Skin epidermis (tissue), 12 donors: ENCODE results near the gene EIPR1.
A peak's percentile ranks its signal among the peaks of the same experiment; 100 is the strongest.

Source experiments
- H3K27ac ChIP-seq, 21 experiments: fragments of 200-600 bp; sonication (generic) in 11 of 21; one replicate each; pipeline ENCODE4 v1.5.0; 2020; ENCODE audit warnings: mild to moderate bottlenecking in 3 of 21, inconsistent platforms in 2 of 21, moderate library complexity in 2 of 21
- H3K4me3 ChIP-seq, 7 experiments: fragments of 200-600 bp; sonication (generic) in 2 of 7; one replicate each; pipeline ENCODE4 v1.5.0; 2020; ENCODE audit warnings: inconsistent platforms in 2 of 7, mild to moderate bottlenecking in 2 of 7, moderate library complexity in 1 of 7

The EIPR1 gene

DNA sequence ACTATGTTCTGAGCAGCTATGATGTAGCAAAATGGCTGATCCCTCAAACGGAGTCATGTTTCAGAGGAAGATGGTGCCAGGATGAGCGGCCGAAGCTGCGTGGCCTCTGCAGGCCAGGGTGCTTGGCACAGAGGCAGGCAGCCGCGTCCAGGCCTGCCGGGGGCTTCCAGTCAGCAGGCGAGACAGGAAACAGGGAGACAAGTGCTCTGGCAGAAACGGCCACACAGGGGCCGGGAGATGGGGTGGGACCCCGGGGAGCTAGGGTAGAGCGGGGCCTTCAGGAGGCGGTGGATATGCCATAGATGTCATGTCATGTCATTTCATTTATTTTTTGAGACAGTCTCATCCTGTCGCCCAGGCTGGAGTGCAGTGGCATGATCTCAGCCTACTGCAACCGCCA is 50.7 kb downstream of the EIPR1 start:
- no peak overlapping the region for H3K4me3 ChIP-seq
- H3K27ac ChIP-seq = no peak overlapping the region

DNA sequence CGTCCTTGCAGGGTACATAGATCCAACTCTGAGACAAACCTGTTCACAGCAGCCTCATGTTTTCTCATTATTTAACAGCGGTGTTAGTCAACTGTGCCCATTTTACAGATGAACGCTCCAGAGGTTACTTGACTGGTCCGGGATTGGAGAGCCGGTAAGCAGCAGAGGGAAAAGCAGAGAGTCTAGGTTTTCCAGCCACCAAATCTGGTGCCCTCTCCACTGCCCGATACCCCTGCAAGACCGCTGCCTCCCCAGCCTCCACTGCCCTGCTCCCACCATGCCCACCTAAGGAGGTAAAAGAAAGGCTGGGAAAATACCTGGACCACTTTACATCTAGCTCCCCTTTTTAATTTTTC is 51.5 kb downstream of the EIPR1 start:
- H3K27ac ChIP-seq = peak overlapping the region in 1 of 21 experiments; percentile 14
- no peak overlapping the region for H3K4me3 ChIP-seq

DNA sequence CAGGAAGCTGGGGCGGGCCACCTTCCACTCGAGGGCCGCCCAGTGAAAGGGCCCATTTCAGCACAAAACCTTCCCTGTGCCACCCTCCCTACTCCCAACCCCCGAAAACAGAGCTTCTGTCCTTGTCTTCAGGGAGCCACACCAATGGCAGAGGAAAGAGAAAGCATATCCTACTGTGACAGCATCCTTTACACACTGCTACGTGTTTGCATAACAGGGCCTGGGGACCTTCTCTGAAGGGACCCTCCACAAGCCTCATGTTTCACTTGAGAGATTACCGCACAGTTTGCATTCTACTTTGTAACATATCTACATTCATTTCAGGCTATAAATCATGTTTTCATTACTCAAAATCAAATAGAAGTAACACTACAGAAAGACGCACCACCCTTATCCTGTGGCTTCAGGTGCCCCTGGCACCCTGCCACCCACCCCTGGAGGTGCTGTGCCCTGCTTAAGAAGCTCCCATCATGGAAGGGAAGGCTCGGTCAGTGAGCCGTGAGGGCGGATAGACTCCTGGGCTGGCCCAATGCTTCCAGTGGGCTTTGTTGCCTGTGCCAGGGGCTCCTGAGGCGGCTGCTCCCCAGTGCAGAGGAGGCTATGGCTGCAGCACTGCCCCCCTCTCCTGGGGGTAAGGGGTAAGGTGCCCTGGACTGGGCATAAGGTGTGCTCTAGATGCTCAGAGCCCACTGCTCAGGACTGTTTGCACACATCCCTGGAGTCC is 52.0 kb downstream of the EIPR1 start:
- Histone ChIP-seq H3K4me3 (no peak overlapping the region), H3K27ac (peak overlapping the region in 1 of 21 experiments; percentile 14)

DNA sequence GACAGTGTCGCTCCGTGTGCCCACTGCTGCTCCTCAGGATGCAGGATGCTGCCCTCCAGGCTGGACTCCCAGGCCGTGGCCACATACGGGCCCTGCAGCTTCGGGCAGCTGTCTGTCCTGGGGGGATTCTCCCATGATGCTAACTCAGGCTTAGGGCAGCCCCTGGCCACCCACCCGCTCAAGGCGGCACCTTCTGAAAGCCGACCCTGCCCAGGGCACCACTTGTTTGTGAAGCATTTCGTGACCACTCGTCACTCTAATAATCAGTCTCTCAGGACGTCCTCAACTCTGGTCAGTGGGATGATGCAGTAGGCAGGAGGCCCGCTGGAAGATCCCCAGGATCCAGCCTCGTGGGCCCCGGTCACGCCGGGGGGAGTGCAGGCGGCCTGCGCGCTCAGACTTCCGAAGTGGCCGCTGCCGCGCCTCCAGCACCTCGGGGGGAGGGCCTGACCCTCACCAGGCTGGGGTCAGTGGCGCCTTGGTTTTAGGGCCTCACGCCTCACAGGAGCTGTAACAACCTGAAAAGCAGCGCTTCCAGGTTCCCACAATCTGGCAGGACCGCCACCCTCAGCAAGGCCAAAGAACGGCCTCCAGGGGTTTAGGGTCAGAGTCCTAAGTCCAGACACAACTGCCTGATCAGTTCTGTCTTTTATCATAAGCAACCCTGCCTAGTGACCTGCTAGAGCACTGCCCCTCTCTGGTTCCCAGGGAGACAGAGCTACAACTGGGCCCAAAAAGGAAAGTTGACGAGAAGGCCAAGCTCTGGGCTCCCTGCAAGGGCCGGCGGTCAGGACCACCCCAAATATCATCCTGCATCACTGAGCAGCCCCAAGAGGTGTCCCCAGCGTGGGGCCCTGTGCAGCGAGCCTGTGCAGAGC is 53.0 kb downstream of the EIPR1 start:
- H3K4me3 ChIP-seq = no peak overlapping the region
- no peak overlapping the region for H3K27ac ChIP-seq

- H3K27ac ChIP-seq = no peak overlapping the region
- no peak overlapping the region for H3K4me3 ChIP-seq
Measured at GRCh38 chr2:3324036-3324386, 53.6 kb downstream of the EIPR1 start.

DNA sequence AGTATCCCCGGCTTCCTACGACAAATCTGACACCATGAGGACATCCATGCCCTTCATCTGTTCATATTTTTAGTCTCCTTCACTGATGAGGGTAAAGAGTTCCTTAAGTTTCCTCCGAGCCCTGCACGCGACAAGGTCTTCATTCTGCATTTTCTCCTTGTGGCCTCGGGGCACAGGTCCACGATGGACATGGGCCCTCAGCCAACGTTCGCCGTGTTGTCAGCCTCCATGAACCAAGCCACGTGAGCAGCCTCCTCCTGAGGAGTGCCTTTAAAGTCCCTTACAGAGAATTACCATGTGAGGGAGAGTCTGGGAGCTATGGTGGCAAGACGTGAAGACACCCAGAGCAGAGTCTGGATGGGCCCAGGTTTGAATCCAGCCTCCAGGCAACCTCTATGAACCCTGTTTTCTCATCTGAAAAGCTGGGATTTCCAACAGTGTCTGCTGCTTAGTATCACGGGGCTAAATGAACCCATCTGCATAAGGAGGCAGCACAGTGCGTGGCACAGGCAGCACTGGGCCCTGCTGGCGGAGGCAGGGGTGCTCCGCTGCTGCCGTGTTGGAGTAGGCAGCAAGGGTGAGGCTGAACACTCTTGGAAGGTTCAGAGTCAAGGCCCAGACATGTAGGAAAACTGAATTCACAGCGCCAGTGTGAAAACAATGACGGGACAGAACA is 54.1 kb downstream of the EIPR1 start:
- Histone ChIP-seq H3K27ac (no peak overlapping the region), H3K4me3 (no peak overlapping the region)

DNA sequence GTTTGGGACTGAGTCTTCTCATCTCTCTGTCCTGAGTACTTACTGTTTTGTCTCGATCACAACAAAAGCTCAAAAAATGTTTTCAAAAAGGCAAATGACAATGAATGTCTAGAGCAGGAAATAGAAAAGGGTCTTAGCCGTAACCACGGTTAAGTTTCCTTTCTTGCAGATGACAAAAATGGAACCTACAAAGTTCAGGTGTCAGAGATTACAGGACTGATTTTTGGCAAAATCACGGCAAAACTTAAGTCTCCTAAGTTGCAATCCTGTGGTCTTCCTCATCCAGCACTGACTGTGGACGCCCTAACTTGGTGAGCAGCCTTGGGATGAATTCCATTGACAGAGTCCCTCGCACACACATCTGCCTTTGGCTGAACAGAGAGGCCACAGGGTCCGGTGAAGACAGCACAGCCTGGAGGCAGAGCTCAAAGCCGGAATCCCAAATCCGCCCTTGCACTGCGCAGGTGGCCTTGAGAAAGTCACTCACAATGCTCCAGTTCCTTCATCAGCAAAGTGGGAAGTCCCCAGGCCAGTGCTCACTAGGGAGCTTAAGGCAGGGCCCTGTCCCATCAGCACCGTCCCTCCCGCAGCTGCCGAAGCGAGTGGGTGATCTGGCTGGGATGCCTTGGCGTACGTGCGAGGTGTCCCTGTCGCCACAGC is 55.2 kb downstream of the EIPR1 start:
- H3K4me3 ChIP-seq = no peak overlapping the region
- H3K27ac ChIP-seq = no peak overlapping the region

- no peak overlapping the region for H3K27ac ChIP-seq
Measured at GRCh38 chr2:3321825-3322224, 55.8 kb downstream of the EIPR1 start.

DNA sequence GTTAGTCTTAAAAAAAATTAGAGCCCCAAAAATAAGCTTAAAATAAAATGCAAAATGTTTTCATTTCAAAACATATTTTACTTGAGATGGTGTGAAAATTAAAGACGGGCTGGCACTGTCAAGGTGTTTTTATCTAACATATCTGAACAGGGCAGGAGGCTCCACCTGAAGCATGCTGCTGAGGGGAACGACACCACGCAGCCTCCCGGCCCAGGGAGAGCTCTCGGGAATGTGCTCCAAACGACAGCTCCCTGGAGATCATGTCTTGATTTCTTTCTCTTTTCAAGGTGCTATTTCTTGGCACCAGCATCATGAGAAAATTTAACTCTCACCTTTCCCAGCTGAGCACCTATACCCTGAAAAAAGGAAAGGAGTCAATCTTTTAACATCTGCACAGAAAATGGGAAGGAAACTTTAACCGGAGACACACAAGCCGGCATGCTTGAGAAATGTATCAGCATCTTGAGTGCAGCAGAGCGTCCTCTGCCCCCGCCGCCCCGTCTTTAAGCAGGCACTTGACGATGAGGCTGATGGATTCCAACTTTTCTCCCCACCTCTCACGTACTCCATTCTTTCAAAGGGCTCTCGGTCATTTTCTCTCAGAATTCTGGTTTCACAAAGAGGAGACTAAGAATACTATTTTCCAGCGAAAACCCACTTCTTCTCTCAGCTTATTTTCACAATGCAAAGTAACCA is 56.6 kb downstream of the EIPR1 start:
- Histone ChIP-seq H3K27ac (no peak overlapping the region), H3K4me3 (no peak overlapping the region)

More at GRCh38 chr2:3321825-3322224, 55.8 kb downstream of the EIPR1 start:
- H3K4me3 ChIP-seq = no peak overlapping the region

DNA sequence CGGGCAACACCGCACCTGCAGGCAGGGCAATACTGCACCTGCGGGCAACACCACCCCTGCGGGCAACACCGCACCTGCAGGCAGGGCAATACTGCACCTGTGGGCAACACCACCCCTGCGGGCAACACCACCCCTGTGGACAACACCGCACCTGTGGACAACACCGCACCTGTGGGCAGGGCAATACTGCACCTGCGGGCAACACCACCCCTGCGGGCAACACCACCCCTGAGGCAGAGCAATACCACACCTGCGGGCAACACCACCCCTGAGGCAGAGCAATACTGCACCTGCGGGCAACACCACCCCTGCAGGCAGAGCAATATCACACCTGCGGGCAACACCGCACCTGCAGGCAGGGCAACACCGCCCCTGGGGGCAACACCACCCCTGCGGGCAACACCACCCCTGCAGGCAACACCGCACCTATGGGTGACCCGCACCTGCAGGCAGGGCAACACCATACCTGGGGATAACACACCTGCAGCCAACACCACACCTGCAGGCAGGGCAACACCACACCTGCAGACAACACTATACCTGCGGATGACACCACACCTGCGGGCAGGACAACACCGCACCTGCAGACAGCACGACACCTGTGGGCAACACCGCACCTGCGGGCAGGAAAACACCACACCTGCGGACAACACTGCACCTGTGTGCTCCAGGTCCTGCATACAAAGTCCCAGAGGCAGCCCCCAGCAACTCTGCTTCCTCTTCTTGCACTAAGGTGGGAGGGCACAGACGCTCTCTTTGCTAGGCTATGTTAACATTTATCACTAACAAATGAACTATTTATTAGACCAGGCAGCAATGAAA is 57.7 kb downstream of the EIPR1 start:
- H3K4me3 ChIP-seq = no peak overlapping the region
- H3K27ac ChIP-seq = no peak overlapping the region

DNA sequence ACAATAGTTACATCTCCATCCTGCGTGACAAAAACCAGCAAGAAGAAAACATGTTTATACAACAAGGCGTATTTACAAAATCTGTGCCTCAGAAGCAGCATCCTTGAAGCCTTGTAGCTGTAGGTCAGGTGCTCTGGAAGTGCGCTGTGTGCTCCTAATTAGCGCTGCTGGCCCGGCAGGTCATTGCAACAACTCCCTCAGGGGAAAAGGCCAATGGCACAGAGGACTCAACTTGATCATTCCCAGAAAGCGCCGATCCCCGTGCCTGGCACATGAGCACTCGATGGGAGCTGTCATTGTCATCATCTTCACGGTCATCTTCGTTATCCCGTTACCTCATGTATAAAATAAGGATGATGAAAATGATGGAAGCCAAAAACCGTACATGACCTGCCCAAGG is 58.5 kb downstream of the EIPR1 start:
- no peak overlapping the region for H3K27ac ChIP-seq
- no peak overlapping the region for H3K4me3 ChIP-seq

DNA sequence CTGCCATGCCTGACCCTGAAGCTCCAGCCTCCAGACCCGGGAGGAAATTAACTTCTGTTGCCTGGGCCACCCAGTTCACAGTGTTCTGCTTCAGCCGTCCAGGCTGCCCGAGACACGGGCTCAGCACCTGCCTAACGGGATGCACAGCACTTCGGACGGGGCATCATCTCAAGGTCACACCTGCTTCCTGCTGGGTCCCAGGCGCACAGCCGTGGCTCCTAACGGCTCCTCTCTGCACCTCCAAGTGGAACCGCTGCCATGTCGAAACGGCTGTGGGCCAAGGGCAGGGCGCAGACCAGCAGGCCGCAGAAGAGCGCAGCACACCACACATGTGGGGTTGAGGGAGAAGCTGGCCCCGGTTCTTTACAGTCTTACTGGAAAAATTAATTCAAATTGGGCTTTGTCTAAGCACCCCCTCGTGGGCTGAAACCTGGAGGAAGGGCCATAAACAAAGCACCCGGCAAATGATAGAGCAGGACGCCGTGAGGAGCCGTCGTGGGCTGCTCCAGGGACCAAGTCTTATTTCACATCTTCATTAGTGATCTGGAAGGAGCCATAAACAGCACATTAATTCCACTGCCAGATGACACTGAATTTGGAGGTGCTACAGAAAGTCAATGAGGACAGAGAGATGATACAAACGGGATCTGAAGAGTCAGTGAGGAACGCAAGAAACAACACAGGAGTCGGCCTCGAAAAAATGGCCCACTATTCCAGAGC is 59.6 kb downstream of the EIPR1 start:
- Histone ChIP-seq H3K27ac (no peak overlapping the region), H3K4me3 (no peak overlapping the region)

DNA sequence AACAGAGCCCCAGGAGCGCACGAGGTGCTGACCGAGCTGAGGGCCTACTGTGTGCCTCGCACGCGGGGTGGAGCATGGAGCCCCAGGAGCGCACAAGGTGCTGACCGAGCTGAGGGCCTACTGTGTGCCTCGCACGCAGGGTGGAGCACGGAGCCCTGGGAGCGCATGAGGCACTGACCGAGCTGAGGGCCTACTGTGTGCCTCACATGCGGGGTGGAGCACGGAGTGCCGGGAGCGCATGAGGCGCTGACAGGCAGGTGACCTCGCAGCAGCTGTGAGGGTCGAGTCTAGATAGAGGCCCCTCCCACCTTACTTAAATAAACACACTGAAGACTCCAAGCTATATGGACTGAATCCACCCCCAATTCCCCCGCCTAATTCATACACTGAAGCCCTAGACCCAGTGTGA is 60.3 kb downstream of the EIPR1 start:
- Histone ChIP-seq H3K4me3 (no peak overlapping the region), H3K27ac (no peak overlapping the region)

DNA sequence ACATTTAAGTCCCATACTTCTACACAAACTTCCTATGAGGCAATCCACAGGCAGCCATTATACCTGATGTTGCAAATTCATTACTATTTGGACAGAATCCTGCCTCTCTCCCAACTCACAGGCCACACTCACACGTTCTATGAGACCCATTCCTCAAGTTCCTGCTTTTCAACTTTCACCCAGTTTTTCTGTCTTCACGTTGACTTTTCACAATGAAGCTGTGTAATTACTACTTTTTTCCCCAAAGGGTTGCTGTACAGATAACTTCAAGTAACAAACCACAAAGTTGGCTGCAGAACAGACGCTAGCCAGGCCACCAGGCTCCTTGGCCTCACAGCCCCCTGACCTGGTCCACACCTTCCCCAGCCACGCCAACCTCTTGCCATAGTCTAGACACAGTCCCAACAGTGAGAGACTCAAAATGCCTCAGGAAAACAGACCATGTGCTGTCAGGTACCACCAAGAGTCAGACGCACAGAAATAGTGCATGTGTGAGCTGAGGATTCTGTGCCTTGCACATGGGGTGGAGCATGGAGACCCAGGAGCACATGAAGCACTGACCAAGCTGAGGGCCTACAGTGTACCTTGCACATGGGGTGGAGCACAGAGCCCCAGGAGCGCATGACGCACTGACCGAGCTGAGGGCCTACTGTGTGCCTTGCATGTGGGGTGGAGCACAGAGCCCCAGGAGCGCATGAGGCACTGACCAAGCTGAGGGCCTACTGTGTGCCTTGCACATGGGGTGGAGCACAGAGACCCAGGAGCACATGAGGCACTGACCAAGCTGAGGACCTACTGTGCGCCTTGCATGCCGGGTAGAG is 61.0 kb downstream of the EIPR1 start:
- Histone ChIP-seq H3K27ac (no peak overlapping the region), H3K4me3 (no peak overlapping the region)

DNA sequence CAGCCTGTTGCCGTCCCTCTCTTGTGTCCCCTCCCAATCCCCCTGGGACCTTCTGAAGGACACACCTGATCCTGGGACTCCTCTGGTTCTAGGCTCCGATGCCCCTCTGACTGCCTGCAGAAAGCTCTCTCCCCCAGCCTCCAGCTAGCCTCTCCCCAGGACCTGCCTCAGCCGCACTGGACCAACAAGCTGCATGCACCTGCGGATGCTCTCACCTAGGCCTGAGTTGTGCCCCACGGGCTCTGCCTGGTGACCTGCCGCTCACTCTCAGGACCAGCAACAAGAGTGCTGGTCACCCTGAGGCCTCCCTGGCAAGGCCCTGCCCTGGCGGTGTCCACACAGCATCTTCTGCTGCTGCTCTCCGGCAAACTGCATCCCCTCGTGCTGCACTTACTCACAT is 63.0 kb downstream of the EIPR1 start:
- Histone ChIP-seq H3K4me3 (no peak overlapping the region), H3K27ac (no peak overlapping the region)

GRCh38 chr2:3313781-3314375 is 63.7 kb downstream of the EIPR1 start:
- Histone ChIP-seq H3K27ac (no peak overlapping the region), H3K4me3 (no peak overlapping the region)
